ENCODE measurements around the gene CINP.
"Not testable (repeated sequence)": the region's sequence is repeated elsewhere in the genome, so short reads cannot be mapped to it uniquely, and the experiment has no call there.

Gene CINP

DNA sequence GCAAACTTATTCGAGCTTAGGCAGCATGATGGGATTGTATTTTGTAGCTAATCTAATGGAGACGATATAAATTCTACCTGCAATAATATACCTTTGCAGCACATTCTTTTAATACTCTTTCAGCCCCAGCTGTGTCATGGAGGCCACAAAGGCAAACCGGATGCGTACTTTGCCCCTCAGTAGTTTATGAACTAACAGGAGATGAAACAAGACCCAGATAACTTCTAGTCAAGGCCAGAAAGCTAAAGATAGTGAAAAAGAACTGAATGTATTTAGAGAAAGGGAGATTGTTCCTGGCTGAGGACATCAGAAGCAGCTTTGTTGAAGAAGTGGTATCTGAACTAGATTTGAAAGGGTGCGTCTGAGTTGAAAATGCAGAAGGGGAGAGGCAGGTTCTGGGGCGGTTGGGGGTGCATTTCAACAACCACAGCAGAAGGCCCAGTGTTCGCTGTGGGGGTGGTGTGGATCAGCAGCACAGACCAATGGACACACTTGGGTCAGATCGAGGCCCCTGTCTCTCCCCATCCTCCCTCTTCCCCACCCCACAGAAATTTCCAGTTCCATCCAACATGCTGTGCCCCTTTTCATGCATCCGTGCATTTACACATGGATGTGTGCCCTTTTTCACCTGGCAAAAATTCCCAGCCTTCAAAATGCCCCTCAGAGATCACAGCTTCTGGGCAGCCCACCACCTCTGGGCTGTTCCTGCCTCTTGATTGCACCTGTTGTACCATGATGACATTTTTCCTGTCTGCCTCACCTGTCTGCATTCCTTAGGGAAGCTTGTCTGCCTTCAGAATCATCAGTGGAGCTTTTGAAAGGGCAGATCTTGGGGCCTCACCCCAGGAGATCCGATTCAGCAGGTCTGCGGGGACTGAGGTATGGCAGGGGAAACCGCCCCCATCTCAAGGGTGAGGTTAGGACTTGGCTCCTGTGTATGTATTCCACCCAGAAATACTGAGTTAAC, 41.0 kb downstream of the CINP start:
- no peak for DNase-seq (ENCODE audit: low read depth in 2 of 2, low spot score in 1 of 2)

DNA sequence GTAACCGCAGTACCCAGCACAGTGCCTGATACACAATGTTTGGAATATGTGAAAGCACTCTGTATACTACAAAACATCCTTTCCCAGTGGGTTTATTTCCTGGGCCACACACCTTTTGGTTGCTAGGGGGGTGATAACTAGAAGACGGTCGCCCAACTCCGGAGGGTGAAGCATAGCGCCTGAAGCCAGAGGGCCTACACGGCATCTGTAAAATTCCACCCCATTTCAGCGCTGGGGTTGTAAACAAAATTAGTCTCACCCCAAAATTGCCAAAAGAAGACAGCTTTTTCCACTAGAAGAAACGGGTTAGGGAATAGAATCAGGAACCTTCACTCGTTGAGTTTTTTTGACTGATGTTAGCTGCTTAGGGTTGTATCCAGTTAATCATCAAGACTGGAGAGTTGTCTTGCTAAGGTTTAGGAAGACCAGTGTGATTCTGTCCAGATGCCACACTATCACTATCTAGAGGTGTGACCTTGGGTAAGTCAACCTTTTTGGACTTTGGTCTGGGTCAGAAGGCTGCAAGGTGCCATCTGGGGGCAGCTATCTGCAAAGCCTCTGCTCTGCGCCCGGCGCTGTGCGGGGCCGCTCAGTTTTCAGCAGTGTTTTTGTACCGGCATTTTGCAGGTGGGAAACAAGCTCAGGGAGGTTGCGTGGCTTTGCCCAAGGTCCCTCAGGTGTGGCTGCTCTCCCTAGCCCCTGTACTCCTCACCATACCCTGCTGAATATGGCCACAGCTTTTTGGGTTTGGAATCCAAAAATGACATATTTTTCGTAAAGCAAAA, 41.8 kb downstream of the CINP start:
- DNase-seq (ENCODE audit: low read depth in 2 of 2, low spot score in 1 of 2) = no peak

DNA sequence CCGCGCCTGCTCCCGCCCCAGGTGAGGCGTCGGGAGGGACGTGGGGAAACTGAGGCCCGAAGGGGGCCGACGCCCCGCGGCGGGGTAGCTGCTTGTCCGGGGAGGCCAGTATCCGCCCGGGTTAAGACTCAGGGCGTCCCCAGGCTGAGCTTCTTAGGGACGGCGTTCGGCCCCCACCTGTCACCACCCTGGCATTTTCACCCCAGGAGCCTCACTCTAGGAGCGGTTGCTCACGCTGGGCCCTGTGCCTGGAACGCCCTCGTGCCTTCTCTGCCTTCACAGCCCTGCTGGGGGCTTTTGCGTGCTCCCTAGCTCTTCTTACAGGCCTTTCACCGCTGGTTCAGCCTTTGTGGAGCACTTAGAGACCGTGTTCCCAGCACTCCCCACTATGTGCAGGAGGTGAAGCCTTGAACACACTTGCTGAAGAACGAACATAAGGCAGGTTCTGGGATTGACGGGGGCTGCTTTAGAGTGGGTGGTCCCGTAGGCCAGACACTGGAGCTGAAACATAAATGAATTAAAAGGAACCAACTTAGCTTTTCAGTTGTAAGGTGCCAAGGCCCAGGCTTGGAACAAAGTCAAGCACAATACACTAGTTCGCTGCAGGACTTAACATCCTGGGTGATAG, 42.5 kb downstream of the CINP start:
- no peak for DNase-seq (ENCODE audit: low read depth in 2 of 2, low spot score in 1 of 2)

DNA sequence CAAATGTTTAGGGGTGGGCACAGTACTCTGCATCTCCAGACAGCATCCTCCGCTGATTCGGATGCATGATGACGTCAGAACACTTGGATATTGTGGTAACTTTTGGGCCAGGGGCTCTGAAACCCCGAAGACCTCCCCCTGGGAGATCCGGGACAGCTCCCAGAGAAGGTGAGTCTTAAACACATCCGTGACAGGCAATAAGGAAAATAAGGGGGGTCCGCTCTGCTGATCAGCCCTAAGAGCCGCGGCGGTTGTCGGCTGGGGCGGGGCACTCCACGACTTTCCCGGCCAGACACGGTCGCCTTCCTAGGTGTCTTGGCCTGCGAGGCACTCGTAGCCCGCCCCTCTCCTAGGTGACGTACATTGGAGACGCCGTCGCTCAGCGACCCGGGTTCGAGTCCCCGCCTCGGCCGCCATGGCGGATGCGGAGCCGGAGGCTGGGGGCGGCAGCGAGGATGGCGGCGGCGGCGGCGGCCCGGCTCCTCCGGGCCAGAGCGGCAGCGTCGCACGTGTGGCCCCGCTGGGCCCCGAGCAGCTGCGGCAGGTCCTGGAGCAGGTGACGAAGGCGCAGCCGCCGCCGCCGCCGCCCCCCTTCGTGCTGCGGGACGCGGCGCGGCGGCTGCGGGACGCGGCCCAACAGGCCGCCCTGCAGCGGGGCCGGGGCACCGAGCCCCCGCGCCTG, 43.2 kb downstream of the CINP start, which contains the start of gene ZNF839:
Gene ZNF839, plus strand, starts transcription at position 396 of the 682 bp plus-strand sequence. Its CDS starts 20 bp downstream, at position 416.
- DNase-seq (ENCODE audit: low read depth in 2 of 2, low spot score in 1 of 2) = peak; percentile 85 to 88

DNA sequence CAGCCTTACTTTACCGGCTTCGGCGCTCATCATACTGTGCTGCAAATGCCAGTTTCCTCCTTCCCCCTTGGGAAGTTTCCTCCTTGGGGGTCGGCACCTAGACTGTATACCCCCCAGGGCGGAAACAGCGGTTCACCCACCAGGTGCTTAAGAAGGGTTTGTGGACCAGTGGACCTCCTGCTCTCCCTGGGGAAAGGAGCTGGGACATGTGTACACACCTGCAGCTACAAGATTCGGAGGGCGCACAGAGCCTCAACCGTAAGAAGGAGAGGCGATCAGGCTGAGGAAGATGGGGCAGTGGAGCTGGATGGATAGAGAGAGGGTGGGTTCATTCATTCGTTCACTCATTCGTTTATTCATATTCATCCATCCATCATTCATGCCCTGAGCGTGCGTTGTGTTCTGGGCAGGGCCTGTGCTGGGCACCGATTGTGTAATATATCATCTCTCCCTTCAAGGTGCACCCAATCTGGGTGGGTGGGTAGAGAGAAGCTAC, 43.9 kb downstream of the CINP start:
- DNase-seq (ENCODE audit: low read depth in 2 of 2, low spot score in 1 of 2) = no peak

DNA sequence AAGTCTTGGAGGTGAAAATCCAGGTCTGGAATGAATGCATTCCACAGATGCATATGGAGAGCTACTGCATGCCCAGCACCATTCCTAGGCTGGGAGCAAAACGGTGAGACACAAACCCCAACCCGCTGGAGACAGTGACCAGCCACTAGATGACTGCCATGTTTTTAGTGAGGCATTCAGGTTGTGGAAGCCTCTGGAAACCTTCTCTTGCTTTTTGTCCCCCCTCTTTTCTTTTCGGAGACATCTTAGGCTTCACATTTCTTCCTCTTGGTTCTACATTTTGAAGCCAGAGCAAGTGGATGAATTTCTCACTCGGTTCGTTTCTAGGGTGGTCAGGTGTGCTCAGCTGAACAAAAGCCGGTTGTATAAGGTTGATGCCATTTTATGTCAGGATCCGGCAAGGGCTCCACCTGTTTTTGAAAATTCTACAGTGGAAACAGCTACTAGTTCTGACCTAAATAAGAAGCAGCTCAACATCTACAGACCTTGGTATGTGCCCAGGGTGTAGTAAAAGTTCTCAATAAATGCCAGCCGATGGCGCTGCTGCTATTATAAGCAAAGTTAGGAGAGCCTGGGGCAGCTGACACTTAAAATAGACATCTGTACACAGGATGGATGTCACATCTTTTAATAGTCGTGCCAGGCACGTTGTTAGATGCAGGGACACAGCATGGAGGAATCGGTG, 45.0 kb downstream of the CINP start:
- no peak for DNase-seq (ENCODE audit: low read depth in 2 of 2, low spot score in 1 of 2)

DNA sequence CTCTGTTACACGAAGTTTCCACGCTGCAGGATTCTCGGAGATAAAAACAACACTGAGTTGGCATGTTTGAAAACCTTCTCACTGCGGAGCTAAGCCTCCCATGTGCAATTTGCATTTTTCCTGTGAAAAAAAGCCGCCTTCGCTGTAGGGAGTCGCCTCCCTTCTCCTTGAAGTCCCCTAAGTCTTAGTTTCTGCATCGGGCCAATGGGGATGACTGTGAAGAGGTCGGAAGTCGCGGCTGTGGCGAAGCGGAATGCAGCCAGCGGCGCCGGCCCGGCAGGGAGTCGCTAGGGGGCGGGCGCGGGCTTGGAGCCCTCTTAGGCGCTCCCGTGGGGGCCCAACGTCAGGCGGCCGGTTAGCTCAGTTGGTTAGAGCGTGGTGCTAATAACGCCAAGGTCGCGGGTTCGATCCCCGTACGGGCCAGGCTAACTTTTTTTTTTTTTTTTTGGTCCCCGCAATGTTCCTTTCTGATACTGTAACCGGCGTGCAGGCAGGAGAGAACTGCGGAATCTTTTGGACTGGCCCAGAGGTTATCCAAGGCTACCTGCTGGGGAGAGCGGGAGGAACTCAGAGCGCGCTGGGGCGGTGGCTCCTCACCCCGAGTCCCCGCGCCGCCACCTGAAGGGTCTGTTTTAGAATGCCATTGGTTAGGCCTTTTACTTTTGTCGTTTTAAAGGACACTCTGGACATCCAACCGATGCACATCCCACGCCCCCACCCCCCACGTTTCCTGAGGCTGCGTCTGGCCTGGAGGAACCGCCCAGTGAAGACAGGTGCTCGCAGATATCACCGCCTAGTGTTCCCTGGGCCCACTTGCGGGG, 45.7 kb downstream of the CINP start:
- DNase-seq (ENCODE audit: low read depth in 2 of 2, low spot score in 1 of 2) = peak; percentile 87 to 92

DNA sequence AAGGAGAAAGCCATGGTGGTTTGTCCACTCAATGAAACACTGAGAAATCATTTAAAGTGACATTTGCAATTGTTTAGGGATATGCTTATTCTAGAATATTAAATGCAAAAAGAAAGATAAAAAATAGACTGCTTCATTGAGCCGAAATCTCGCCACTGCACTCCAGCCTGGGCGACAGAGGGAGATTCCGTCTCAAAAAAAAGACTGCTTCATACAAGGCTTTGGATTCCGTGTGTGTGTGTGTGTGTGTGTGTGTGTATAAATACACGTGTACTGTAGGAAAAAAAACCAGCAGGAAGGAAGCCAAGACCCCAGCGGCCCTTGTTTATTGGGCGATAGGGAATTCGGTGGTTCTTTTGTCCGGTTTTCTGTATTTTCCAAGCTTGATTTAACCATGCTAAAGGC, 46.4 kb downstream of the CINP start:
- no peak for DNase-seq (ENCODE audit: low read depth in 2 of 2, low spot score in 1 of 2)

DNA sequence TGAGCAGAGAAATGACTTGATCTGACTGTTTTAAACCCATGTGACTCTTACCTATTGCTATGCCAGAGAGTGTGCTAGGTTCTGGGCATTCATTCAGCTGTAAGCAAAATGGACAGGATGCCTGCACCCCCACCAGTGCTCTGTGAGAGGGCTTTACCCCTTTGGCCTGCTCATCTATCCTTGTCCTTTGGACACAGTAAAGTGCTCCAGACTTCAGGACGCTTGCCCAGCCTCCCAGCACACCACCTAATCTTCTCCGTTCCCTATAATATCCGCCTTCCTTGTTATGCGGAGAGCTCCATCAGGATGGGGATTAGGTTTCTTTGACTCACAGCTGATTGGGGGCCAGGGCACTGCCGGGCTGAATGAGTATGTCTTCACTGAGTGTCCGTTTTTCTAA, 47.6 kb downstream of the CINP start:
- DNase-seq (ENCODE audit: low read depth in 2 of 2, low spot score in 1 of 2) = no peak

DNA sequence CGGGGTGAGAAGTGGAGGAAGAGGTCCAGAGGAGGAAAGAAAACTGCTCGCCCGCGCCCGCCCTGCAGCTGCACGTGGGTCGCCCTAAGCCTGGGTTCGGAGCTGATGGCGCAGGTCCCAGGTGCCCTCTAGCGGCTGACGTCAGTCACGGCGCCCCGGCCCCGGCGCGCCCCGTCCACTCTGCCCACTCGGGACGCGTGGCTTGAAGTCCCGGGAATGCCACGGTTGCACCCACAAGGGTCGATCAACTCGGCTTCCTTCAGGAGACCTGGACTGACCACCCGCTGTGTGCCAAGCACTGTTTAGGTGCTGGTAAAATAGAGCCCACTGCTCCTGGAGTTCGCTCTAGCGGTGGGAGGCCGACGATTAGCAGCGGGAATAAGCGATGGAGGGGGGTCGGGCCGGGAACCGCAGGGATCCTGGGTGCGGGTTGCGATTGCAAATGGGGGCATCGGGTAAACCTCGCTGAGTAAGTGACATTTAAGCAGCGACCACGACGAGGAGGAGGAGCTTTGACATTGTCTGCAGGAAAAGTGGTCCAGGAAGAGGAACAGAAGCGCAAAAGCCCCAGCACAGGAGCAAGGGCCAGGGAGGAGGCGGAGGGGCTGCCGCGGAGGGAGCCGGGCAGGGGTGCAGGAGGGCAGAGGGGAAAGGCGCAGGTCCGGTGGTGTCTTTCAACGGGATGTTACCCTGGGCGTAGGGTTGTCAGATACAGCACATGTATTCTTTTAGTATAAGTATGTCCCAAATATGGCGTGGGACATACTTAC, 48.3 kb downstream of the CINP start:
- DNase-seq (ENCODE audit: low read depth in 2 of 2, low spot score in 1 of 2) = peak; percentile 59 to 63

DNA sequence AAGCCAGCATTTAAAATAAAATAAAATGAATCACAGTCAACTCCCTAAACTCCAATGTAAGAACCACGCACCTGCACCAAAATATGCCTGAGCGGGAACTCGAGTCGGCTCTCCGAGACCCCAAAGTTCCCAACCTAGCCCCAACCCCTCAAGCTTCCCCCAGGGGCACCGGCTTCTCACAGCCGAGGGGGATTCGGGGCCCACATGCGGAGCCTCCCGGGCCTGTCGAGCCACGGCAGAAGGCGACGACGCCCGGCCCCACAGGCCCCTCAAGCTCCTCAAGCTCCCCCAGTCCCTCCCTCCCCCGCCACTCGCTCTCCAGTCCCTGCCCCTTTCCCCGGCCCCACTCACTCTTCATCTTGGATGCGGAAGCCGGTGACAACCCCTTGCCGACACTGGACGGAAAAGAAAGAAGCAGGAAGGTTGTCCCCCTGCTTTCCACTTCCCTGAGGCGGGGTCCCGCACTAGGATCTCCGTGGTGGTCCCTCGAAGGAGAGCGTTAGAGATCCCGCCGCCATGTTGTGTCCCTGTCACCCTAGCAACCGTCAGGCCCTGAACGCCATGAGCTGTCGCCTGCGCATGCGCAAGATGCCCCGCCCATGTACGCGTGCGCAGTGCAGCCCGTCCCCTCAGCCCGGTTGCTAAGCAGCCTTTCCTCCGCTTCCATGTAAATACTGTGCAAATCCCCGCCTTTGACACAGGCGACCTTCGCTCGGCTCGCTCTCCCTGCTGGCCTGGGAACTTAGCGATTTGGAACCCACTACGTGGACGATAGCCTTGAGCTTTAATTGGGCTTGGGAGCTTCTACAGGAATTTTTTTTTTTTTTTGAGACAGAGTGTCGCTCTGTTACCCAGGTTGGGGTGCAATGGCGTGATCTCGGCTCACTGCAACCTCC, 57.8 kb downstream of the CINP start, which contains the start of gene MOK:
Gene MOK, minus strand, starts transcription at position 554 of the 896 bp plus-strand sequence. Its CDS starts 196 bp downstream, at position 358.
- DNase-seq (ENCODE audit: low read depth in 2 of 2, low spot score in 1 of 2) = peak; percentile 92 to 93

DNA sequence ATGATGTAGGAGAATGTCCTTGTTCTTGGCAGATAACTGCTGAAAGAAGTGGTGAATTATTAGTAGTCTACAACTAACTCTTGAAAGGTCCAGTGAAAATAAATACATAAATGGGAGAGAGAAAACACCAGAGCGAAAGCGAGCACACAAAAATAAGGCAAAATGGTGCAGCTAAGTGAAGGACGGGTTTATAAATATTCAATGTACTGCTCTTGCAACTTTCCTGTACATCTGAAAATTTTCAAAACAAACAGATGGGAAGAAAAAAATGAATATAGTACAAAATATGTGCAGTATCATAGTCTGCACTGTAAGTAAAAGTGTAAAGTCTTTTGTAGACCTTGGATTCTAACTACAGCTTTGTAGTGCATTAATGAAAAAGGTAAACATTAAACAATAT, 59.0 kb downstream of the CINP start:
- DNase-seq (ENCODE audit: low read depth in 2 of 2, low spot score in 1 of 2) = no peak

DNA sequence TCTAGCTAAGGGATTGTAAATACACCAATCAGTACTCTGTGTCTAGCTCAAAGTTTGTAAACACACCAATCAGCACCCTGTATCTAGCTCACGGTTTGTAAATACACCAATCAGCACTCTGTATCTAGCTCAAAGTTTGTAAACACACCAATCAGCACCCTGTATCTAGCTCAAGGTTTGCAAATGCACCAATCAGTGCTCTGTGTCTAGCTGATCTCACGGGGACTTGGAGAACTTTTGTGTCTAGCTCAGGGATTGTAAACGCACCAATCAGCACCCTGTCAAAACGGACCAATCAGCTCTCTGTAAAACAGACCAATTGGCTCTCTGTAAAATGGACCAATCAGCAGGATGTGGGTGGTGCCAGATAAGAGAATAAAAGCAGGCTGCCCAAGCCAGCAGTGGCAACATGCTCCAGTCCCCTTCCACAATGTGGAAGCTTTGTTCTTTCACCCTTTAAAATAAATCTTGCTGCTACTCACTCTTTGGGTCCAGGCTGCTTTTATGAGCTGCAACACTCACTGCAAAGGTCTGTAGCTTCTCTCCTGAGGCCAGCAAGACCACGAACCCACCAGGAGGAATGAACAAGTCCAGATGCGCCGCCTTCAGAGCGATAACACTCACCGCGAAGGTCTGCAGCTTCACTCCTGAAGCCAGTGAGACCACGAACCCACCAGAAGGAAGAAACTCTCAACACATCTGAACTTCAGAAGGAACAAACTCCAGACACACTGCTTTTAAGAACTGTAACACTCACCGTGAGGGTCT, 64.2 kb downstream of the CINP start:
- not testable (repeated sequence) for DNase-seq (ENCODE audit: low read depth in 2 of 2, low spot score in 1 of 2)
